Prostate gland (tissue), 2 donors: ENCODE data around the gene SCAPER.

Experiments
- CTCF ChIP-seq, 4 experiments: fragments of 200-600 bp in 2 of 4; fragments of 450-650 bp in 2 of 4; sonication (generic) in 2 of 4; IDR thresholded peaks; 1 replicate in 3 of 4; 2 replicates in 1 of 4; pipeline ENCODE4 v1.5.1; 2016 to 2019; ENCODE audit warnings: antibody characterized with exemption in 4 of 4, mild to moderate bottlenecking in 2 of 4, moderate library complexity in 2 of 4
- POLR2A ChIP-seq: fragments of 450-650 bp; IDR thresholded peaks from one replicate; pipeline ENCODE4 v1.6.1; 2016; ENCODE audit warnings: antibody characterized with exemption, mild to moderate bottlenecking
- POLR2AphosphoS5 ChIP-seq: sonication (generic); formaldehyde crosslinking; IDR thresholded peaks from one replicate; pipeline ENCODE4 v1.6.1; 2017; ENCODE audit warnings: antibody characterized with exemption

DNA sequence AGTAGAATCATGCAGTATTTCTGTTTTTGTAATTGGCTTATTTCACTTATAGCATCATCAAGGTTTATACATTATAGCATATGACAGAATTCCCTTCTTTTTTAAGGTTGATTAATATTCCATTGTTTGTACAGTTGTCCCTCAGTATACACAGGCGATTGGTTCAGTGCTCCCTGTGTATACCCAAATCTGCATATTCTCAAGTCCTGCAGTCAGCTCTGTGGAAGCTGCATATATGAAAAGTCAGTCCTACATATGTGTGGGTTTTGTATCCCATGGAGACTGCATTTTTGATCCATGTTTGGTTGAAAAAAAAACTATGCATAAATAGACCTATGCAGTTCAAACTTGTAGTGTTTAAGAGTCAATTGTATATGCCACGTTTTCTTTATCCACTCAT lies 440.9 kb downstream of the SCAPER start:
- TF ChIP-seq POLR2A (no peak), CTCF (IDR thresholded peaks at IDR 0.05) (no peak), POLR2AphosphoS5 (no peak)
